AG09309 (cell line): ENCODE data around the gene FCN2.

Experiments used
- DNase-seq: peaks from one replicate; pipeline ENCODE4 v3.0.0-alpha.2; 2010; ENCODE audit warnings: low read depth
- H3K4me3 ChIP-seq: 2 replicates; pipeline ENCODE4 v1.5.1; 2011; ENCODE audit warnings: mild to moderate bottlenecking, low read depth, low read length, moderate library complexity; ENCODE audit not compliant: control insufficient read depth
- CTCF ChIP-seq: IDR thresholded peaks from 2 replicates; pipeline ENCODE4 v1.5.1; 2011; ENCODE audit warnings: mild to moderate bottlenecking, low read depth, low read length, inconsistent platforms; ENCODE audit not compliant: insufficient read depth, control insufficient read depth; ENCODE audit errors: missing control alignments

FCN2 gene

GRCh38 chr9:134887686-134888602 lies 7.3 kb downstream of the FCN2 start:
- no peak for TF ChIP-seq CTCF
- no peak overlapping the region for H3K4me3 ChIP-seq
- no peak for DNase-seq

GRCh38 chr9:134888603-134889190 lies 8.1 kb downstream of the FCN2 start:
- no peak for TF ChIP-seq CTCF
- no peak for DNase-seq
- no peak overlapping the region for H3K4me3 ChIP-seq

- H3K4me3 ChIP-seq: no peak overlapping the region
- TF ChIP-seq CTCF: no peak
- DNase-seq: no peak
Measured at GRCh38 chr9:134889386-134890154, 9.0 kb downstream of the FCN2 start.

- no peak for DNase-seq
- TF ChIP-seq CTCF: no peak
- H3K4me3 ChIP-seq: no peak overlapping the region
Measured at GRCh38 chr9:134890155-134890495, 9.5 kb downstream of the FCN2 start.

- TF ChIP-seq CTCF: no peak
- H3K4me3 ChIP-seq: no peak overlapping the region
- DNase-seq: no peak
Measured at GRCh38 chr9:134891053-134891452, 10.4 kb downstream of the FCN2 start.

GRCh38 chr9:134891713-134892112 lies 11.1 kb downstream of the FCN2 start:
- no peak for TF ChIP-seq CTCF
- DNase-seq: no peak
- H3K4me3 ChIP-seq: no peak overlapping the region
